Erythroblast (primary cell): Measurements from ENCODE around the gene TRPV4.

Experiments
- DNase-seq, 2 experiments: peaks; one replicate each; lab custom pipeline; 2025; lab: John Stamatoyannopoulos, UW
- GATA1 ChIP-seq: IDR thresholded peaks from 2 replicates; pipeline ENCODE4 v1.6.1; 2011; ENCODE audit warnings: low read depth, mild to moderate bottlenecking, control low read depth, low read length, moderate library complexity
- POLR2A ChIP-seq: IDR thresholded peaks from 2 replicates; pipeline ENCODE4 v1.6.1; 2011; ENCODE audit warnings: mild to moderate bottlenecking, low read length

TRPV4 gene

GRCh38 chr12:109814600-109815150 is 18.5 kb downstream of the TRPV4 start:
- no peak for DNase-seq
- TF ChIP-seq POLR2A (no peak), GATA1 (no peak)

GRCh38 chr12:109813810-109814416 is 19.3 kb downstream of the TRPV4 start:
- TF ChIP-seq POLR2A: no peak
- TF ChIP-seq GATA1: no peak
- no peak for DNase-seq

GRCh38 chr12:109811624-109811995 is 21.6 kb downstream of the TRPV4 start:
- DNase-seq: no peak
- TF ChIP-seq GATA1 (no peak), POLR2A (no peak)

DNA sequence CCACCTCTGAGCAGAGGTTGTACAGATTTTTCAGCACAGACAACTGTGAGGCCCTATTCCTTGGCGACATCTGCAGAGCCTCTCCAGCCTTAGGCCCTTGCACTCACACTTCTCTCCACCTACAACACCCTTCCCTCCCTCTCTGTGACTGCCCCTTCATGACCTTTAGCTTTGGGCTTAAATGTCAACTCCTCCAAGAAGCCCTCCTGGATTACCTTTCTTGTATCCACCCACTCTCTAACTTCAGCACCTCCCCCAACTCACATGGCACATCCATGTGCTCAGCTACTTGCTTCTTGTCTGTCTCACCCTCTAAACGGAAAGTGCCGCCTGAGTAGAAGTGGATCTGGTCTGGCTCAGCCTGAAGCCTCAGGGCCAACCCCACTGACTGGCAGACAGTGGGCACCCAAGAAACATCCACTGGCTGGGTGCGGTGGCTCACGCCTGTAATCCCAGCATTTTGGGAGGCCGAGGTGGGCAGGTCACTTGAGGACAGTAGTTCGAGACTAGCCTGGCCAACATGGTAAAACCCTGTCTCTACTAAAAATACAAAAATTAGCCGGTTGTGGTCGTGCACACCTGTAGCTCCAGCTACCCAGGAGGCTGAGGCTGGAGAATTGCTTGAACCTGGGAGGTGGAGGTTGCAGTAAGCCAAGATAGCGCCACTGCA is 22.1 kb downstream of the TRPV4 start:
- TF ChIP-seq POLR2A: no peak
- no peak for TF ChIP-seq GATA1
- no peak for DNase-seq

- no peak for DNase-seq
- TF ChIP-seq POLR2A (no peak), GATA1 (no peak)
Observed at GRCh38 chr12:109808876-109809646, 24.1 kb downstream of the TRPV4 start.

DNA sequence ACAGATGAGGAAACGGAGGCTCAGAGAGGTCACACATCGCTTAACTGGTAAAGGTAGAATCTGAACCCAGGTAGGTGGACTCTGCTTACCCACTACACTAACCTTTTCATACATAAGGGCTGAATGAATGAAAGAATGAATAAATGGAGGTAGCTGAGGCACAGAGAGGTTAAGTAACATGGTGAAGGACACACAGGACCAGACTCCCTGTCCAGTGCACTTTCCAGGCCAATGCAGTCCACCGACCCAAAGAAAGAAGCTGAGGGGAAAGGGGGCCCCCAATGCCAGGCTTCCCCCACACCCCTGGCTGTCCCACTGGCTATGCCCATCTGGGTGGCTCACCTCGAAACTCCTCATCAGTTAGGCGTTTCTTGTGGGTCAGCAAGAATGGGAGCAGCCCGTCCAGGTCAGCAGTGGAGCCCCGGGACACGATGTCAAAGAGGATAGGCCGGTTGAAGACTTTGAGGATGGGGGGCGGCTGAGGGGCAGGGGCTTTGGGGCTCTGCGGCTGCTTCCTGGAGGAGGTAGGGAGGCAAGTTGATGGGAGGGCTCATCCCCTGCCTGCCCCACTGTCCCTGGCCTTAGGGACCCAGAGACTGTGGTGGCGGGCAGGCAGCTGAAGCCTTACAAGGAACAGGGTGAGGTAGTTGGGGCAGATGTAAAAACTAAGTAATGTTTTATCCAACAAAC is 25.1 kb downstream of the TRPV4 start:
- no peak for DNase-seq

GRCh38 chr12:109804820-109805761 is 28.1 kb downstream of the TRPV4 start:
- TF ChIP-seq GATA1 (no peak), POLR2A (no peak)
- DNase-seq: peak; percentile 48 to 69

More for the DNA sequence above, 25.1 kb downstream of the TRPV4 start:
- TF ChIP-seq POLR2A: no peak
- no peak for TF ChIP-seq GATA1

GRCh38 chr12:109803678-109804077 is 29.5 kb downstream of the TRPV4 start:
- no peak for DNase-seq
- TF ChIP-seq GATA1 (no peak), POLR2A (no peak)

DNA sequence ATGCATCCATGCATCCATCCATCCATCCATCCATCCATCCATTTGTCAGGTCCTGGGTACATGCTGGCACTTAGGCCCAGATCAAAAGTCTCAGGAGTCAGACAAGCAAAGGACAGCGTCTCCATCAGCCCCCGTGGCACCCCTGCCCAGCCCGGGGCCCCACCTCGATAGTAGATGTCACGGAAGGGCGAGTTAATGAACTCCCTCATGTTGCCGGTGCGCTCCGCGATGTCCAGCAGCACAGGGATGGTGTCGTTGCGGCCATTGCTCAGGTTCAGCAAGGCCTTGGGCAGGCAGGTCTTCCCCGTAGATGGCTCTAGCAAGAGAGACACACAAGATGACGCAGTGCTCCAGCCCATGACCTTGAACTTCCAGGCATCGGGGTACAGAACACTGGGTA is 30.4 kb downstream of the TRPV4 start:
- no peak for DNase-seq
- TF ChIP-seq POLR2A (no peak), GATA1 (no peak)

DNA sequence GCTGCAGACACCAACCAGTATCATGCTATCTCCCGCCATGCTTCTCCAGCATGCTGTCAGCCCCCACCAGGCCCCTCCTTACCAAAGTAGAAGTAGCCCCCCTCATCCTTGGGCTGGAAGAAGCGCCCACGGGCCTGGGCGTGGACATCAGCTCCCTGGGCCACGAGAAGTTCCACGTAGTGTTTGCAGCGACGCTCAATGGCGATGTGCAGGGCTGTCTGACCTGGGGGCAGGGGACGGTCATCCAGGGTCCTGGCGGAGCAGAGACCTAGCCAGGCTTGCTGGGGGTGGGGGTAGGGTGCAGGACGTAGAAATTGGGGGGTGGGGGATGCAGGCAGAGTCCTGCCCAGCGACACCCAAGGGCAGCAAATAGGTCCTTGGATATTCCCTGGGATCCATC is 32.7 kb downstream of the TRPV4 start:
- no peak for TF ChIP-seq POLR2A
- TF ChIP-seq GATA1: no peak
- DNase-seq: no peak

- DNase-seq: no peak
- no peak for TF ChIP-seq GATA1
- TF ChIP-seq POLR2A: no peak
Observed at GRCh38 chr12:109798691-109799090, 34.5 kb downstream of the TRPV4 start.

- DNase-seq: peak; percentile 12 to 13
- no peak for TF ChIP-seq POLR2A
- TF ChIP-seq GATA1: no peak
Observed at GRCh38 chr12:109797905-109798669, 35.1 kb downstream of the TRPV4 start.
